ENCODE measurements around the gene UBL3.

UBL3 gene, protein sequence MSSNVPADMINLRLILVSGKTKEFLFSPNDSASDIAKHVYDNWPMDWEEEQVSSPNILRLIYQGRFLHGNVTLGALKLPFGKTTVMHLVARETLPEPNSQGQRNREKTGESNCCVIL

DNA sequence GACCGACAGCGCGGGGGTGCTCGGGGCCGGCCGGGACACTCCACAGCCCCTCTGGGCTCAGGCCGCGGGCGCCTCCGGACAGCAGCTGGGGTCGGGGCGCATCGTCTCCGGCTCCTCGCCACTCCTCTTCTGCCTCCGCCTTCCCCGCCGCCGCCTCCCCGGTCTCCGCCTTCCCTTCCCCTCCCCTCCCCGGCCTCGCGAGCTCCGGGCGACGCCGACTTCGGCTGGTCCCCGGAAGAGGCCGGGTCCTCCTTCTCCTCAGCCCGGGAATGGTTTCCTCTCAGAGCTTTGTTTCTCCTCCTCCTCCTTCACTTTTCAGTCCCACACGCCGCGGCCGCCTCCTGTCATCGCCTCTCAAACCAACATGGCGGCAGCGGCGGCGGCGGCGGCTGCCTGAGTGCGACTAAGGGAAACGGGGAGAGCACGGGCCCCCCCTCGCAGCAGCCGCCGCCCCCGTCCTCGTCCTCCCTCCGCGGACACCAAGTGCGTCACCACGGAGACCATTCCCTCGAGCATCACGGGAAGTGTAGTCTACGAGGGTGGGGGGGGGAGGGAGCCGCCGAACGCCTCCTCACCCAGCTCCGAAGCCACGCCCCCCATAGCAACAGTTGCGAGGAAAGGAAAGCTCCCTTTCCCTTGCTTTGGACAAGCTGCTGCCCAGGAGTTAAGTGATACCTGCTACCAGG is at the start of gene UBL3:
TSS of gene UBL3 (minus strand) at position 405 of the 686 bp plus-strand sequence. CDS start 1,079 bp downstream, outside the sequence.
- DNase-seq (ENCODE audit: low read depth) = peak; percentile 97
- H3K4me3 ChIP-seq (ENCODE audit: low read depth, low read length) = peak within 1 kb of the TSS; percentile 76
- TF ChIP-seq, protein P1, sequence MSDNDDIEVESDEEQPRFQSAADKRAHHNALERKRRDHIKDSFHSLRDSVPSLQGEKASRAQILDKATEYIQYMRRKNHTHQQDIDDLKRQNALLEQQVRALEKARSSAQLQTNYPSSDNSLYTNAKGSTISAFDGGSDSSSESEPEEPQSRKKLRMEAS (IDR thresholded peaks at IDR 0.05; ENCODE audit: low read depth, low read length) = peak; percentile 45; the same call in 1 of the 2 replicates
- TF ChIP-seq MYC (IDR thresholded peaks at IDR 0.05; ENCODE audit: low read depth, low read length) = peak; percentile 41
- TF ChIP-seq, protein P2, sequence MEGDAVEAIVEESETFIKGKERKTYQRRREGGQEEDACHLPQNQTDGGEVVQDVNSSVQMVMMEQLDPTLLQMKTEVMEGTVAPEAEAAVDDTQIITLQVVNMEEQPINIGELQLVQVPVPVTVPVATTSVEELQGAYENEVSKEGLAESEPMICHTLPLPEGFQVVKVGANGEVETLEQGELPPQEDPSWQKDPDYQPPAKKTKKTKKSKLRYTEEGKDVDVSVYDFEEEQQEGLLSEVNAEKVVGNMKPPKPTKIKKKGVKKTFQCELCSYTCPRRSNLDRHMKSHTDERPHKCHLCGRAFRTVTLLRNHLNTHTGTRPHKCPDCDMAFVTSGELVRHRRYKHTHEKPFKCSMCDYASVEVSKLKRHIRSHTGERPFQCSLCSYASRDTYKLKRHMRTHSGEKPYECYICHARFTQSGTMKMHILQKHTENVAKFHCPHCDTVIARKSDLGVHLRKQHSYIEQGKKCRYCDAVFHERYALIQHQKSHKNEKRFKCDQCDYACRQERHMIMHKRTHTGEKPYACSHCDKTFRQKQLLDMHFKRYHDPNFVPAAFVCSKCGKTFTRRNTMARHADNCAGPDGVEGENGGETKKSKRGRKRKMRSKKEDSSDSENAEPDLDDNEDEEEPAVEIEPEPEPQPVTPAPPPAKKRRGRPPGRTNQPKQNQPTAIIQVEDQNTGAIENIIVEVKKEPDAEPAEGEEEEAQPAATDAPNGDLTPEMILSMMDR (IDR thresholded peaks at IDR 0.05; ENCODE audit: low read depth, low read length) = no peak
- TF ChIP-seq POLR2A (IDR thresholded peaks at IDR 0.05; ENCODE audit: extremely low read depth, insufficient read length) = peak; percentile 71

DNA sequence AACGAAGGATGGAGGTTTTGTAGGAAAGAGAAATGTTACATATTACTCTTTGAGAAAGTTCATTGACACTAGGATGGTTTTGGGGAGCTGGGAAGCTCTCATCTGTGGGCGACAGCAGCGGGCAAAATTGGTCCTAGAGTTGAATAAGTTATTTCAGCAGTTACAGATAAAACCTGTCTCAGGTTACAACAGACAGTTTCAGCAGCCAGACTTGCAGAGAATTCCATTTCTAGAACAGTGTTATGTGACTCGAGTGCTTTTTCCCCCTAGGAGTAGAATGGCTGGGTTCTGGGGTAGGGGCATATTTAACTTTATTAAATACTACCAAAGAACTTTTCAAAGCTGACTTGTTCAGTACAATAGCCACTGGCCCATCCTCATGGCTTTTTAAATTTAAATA is 46.7 kb upstream of the UBL3 start:
- H3K4me3 ChIP-seq (ENCODE audit: low read depth, low read length) = no peak overlapping the region
- TF ChIP-seq MYC (IDR thresholded peaks at IDR 0.05; ENCODE audit: low read depth, low read length) (no peak), POLR2A (IDR thresholded peaks at IDR 0.05; ENCODE audit: extremely low read depth, insufficient read length) (no peak)
- TF ChIP-seq, protein P2 (IDR thresholded peaks at IDR 0.05; ENCODE audit: low read depth, low read length) = no peak
- TF ChIP-seq, protein P1 (IDR thresholded peaks at IDR 0.05; ENCODE audit: low read depth, low read length) = no peak
- no peak for DNase-seq (ENCODE audit: low read depth)

DNA sequence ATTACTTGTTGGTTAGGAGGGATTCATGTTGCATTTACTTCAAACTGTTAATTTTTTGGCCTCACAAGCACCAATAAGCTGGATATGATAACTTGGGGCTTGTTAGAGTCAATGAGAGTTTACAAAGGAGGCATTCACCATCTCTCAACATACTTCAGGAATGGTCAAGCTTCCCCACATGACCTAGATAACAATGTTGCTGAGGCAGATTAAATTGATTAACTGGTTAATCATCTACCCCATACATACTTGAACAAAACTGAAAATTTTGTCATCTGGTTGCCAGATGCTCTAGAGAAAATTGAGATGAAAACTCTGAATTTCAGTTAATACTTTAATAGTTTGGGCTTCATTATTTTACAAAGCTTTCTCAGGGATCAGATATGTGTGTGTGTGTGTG is 43.0 kb upstream of the UBL3 start:
- no peak for TF ChIP-seq POLR2A (IDR thresholded peaks at IDR 0.05; ENCODE audit: extremely low read depth, insufficient read length)
- TF ChIP-seq, protein P1 (IDR thresholded peaks at IDR 0.05; ENCODE audit: low read depth, low read length) = no peak
- TF ChIP-seq, protein P2 (IDR thresholded peaks at IDR 0.05; ENCODE audit: low read depth, low read length) = no peak
- no peak for TF ChIP-seq MYC (IDR thresholded peaks at IDR 0.05; ENCODE audit: low read depth, low read length)
- no peak overlapping the region for H3K4me3 ChIP-seq (ENCODE audit: low read depth, low read length)
- DNase-seq (ENCODE audit: low read depth) = no peak

DNA sequence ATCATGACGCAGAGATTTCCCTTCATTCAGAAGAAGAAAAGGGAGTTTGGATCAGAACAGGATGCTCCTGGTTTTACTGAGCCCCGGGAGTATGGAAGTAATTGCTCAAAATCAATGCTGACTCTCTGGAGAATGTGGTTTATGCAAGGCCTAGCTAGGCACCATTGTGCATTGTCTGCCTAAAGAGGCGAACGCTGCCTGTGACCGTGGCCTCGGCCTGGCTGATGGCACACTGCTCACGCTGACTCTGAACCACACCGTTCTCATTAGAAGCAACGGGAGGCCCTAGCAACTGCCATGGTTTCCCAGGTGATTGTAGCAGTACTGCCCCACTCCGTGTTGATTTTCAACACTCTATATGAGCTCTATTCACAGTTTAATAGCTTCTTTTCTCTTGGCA is 41.7 kb upstream of the UBL3 start:
- H3K4me3 ChIP-seq (ENCODE audit: low read depth, low read length) = no peak overlapping the region
- TF ChIP-seq MYC (IDR thresholded peaks at IDR 0.05; ENCODE audit: low read depth, low read length) (no peak), POLR2A (IDR thresholded peaks at IDR 0.05; ENCODE audit: extremely low read depth, insufficient read length) (no peak)
- TF ChIP-seq, protein P1 (IDR thresholded peaks at IDR 0.05; ENCODE audit: low read depth, low read length) = no peak
- TF ChIP-seq, protein P2 (IDR thresholded peaks at IDR 0.05; ENCODE audit: low read depth, low read length) = no peak
- no peak for DNase-seq (ENCODE audit: low read depth)

DNA sequence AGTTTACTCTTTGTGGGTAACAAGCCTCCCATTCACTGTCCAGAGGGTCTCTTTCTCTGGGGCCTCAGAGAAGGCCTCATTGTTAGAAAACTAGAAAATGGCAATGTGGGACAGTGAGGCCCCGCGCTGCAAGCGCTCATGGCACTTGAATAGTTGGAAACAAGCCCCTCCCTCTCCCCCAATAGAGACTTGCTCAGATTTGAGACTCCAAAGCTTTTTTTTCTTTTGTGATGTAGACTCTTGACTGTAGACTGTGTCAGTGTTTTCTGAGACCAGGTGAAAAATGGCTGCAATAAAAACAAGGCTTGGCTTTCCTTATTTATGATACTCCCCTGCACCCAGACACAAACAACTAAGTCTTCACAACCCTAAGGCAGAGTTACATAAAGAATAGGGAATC is 38.7 kb upstream of the UBL3 start:
- TF ChIP-seq, protein P2 (IDR thresholded peaks at IDR 0.05; ENCODE audit: low read depth, low read length) = no peak
- TF ChIP-seq MYC (IDR thresholded peaks at IDR 0.05; ENCODE audit: low read depth, low read length) (no peak), POLR2A (IDR thresholded peaks at IDR 0.05; ENCODE audit: extremely low read depth, insufficient read length) (no peak)
- TF ChIP-seq, protein P1 (IDR thresholded peaks at IDR 0.05; ENCODE audit: low read depth, low read length) = no peak
- DNase-seq (ENCODE audit: low read depth) = no peak
- no peak overlapping the region for H3K4me3 ChIP-seq (ENCODE audit: low read depth, low read length)
